HG03432 (cell line): ENCODE results near the gene ERC1.
"Not testable (repeated sequence)": the region's sequence is repeated elsewhere in the genome, so short reads cannot be mapped to it uniquely, and the experiment has no call there.

Experiments
- ATAC-seq: cut with Tn5 transposase; IDR thresholded peaks from one replicate; pipeline ENCODE4 v1.9.1; 2021; ENCODE audit warnings: mild to moderate bottlenecking, moderate library complexity; ENCODE audit not compliant: unreplicated experiment

The ERC1 gene

GRCh38 chr12:1069846-1070245, 78.8 kb downstream of the ERC1 start:
- no peak for ATAC-seq

GRCh38 chr12:1071182-1071581, 80.2 kb downstream of the ERC1 start:
- ATAC-seq = no peak

- no peak for ATAC-seq
Observed at GRCh38 chr12:1073652-1074051, 82.6 kb downstream of the ERC1 start.

DNA sequence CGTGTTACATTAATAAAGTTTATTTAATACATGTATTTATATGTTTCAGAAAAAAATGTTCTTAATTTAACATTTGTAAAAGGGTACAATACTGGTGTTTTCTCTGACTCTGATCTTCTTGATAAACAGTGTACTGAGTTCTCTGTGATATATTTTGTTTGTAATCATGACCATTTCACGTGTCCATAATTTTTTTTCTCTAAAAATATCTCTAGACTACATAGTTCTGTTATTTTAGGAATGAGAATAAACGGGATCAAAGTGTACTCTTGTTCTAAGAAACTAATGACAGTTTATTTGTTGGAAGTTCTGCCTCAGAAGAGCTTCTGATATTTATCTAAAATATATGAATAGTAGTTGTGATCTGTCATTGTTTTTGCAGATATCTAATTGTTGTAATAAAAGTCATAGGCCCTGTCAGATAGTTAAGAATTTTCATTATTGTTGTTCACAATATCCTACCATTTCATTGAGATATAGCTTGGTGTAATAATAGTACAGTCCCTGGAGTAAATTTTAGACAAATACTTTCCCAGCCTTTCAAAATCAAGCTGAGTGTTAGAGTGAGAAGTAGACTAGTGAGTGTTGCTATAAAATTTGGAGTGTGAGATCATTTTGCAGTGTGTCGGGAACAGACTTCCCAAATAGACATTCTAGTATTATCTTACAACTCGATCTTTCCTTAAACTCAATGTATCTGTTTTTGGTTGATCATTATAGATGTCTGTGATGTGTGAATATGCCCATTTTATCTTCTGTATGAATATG, 86.2 kb downstream of the ERC1 start:
- no peak for ATAC-seq

GRCh38 chr12:1078002-1078401, 87.0 kb downstream of the ERC1 start:
- ATAC-seq = no peak

GRCh38 chr12:1080520-1081223, 89.6 kb downstream of the ERC1 start:
- ATAC-seq = no peak

DNA sequence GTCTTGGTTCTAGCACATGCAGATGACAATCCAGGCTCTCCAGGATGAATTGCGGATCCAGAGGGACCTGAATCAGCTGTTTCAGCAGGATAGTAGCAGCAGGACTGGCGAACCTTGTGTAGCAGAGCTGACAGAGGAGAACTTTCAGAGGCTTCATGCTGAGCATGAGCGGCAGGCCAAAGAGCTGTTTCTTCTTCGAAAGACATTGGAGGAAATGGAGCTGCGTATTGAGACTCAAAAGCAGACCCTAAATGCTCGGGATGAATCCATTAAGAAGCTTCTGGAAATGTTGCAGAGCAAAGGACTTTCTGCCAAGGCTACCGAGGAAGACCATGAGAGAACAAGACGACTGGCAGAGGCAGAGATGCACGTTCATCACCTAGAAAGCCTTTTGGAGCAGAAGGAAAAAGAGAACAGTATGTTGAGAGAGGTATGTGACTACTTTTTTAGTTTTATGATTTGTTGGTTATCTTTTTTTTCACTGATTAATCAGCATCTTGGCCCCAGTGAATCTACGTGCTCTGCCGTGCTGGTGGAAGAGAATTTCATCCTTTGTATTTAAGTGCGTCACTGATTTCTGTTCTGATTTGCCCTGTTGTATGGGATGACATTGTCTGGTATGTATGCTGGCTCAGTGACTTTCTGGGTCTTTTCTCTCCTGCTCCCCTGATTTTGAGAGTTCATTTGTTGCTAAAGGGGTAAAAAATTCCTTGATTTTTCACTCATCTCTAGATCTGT, 92.3 kb downstream of the ERC1 start:
- no peak for ATAC-seq

- no peak for ATAC-seq
Observed at GRCh38 chr12:1083889-1084262, 92.9 kb downstream of the ERC1 start.

DNA sequence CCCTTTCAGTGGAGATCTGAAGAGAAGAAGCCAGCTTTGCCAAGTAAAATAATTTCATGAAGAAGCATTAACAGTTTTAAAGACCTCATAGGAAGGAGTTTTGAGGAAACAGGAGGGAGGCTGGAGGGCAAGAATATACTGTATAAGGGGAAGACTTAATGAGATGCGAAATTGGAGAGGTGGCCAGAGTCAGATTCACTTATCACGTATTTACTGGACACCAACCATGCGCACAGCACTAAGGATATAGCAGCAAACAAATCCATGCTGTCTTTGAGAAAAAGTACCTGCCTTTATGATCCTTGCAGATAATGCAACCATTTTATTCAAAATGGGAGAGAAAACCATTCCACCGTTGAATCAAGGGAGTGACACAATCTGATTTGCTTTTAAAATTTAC, 100.3 kb downstream of the ERC1 start:
- ATAC-seq = no peak

GRCh38 chr12:1093166-1093751, 102.2 kb downstream of the ERC1 start:
- no peak for ATAC-seq

DNA sequence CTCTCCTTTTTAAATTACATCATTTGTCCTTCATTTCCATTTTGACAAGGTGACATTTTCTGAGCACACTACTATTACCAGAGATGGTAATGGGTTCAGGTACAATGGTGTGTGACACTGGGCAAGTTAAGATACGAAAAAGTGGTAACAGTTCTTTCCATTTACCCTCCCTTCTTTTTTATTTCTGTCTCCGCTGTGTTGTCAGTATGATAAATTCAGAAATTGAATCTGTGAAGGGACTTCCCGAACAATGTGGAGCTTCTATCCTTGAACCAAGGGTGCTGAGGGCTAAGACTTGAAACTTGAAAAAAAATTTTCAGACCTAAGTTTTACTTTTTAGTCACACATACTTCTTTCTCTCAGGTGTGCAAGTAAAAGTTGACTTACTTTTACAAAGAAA, 103.7 kb downstream of the ERC1 start:
- no peak for ATAC-seq

DNA sequence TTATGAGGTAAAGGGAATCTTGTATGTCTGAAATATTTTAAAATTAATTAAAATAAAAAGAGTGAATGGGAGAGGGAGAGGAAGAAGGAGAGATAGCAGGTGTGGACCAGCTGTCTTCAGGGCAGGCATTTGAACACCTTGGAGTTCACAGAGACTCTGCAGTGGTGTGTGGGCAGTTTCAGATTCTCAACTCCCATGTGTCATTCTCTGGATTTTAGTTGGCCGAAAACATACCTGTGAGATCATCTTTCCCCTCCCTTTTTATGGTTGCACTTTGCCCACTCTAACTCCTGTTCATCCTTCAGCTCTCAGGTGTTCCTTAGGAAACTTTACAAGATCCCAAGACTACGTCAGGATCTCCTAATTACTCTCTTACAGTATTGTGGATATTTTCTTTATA, 108.1 kb downstream of the ERC1 start:
- peak; percentile 74 for ATAC-seq

DNA sequence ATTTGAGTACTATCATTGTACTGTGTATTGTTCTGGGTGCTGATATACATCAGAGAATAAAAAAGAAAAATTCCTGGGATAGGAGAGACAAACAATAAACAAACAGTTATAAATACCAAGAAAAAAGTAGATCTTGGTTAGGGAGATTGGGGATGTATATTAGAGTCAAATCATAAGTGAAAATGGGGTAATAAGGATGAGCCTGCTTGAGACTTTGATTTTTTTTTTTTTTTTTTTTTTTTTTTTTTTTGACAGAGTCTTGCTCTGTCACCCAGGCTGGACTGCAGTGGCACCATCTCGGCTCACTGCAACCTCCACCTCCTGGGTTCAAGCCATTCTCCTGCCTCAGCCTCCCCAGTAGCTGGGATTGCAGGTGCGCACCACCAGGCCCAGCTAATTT, 108.6 kb downstream of the ERC1 start:
- ATAC-seq = not testable (repeated sequence)

GRCh38 chr12:1102115-1102514, 111.1 kb downstream of the ERC1 start:
- ATAC-seq = no peak

- ATAC-seq = no peak
Observed at GRCh38 chr12:1102791-1103450, 111.9 kb downstream of the ERC1 start.

DNA sequence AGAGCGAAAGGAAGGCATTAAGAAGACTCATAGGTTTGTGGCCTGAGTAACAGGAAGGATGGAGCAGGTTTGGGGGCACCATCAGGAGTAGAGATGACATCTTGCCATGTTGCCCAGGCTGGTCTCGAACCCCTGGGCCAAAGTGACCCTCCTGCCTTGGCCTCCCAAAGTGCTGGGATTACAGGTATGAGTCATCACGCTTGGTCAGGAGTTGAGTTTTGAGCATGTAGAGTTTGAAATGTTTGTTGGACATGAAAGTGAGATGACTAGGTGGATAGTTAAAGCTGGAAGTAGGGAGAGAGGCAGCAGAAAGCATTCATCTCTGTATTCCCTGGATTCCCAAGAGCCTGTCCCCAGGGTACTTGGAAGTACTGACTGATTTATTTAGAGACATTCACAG, 112.6 kb downstream of the ERC1 start:
- ATAC-seq = no peak

GRCh38 chr12:1104088-1104800, 113.2 kb downstream of the ERC1 start:
- ATAC-seq = no peak

- no peak for ATAC-seq
Observed at GRCh38 chr12:1107669-1108068, 116.6 kb downstream of the ERC1 start.

GRCh38 chr12:1108276-1108675, 117.3 kb downstream of the ERC1 start:
- no peak for ATAC-seq

DNA sequence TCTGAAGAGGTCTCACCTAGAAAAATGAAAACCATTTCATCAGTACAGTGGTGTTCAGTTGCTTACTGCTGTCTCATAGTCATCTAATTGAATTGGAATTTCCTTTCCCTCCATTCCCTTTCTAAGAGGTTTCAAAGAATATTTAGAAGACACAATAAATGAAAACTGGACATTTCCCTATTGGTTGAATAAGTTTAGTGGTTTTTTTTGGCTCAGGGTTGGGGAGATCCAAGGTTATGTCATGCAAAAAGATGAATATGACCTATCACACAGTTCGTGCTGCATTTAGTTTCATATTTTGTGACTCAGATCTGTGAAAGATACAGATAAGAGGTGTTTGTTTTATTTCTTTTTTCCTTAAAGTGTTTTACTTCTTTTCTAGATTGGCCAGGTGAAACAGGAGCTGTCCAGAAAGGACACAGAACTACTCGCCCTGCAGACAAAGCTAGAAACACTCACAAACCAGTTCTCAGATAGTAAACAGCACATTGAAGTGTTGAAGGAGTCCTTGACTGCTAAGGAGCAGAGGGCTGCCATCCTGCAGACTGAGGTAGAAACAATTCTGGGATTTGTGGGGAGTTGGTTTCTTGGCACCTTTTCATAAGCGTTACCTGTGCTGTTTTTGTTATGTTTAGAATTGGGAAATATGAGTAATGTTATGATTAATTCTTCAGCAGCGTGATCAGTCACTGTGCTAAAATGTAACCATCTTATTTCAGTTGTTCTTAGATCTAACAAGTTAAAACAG, 124.6 kb downstream of the ERC1 start:
- ATAC-seq = no peak
